Coronary artery (tissue), 2 donors: ENCODE data around the gene HOXA3.

ENCODE experiments used
- DNase-seq: peaks from one replicate; pipeline ENCODE4 v3.0.0-alpha.2; 2017; ENCODE audit warnings: low spot score
- H3K27ac ChIP-seq, 2 donors: fragments of 200-600 bp; sonication (generic); one replicate each; pipeline ENCODE4 v1.5.1; 2016 to 2019
- H3K4me3 ChIP-seq: fragments of 200-600 bp; sonication (generic); 2 replicates; pipeline ENCODE4 v1.5.1; 2016; ENCODE audit warnings: mild to moderate bottlenecking, moderate library complexity
- CTCF ChIP-seq: fragments of 200-600 bp; sonication (generic); IDR thresholded peaks from one replicate; pipeline ENCODE4 v1.5.1; 2019; ENCODE audit warnings: antibody characterized with exemption

The HOXA3 gene

GRCh38 chr7:27121684-27122076, 30.7 kb downstream of the HOXA3 start:
- H3K27ac ChIP-seq: no peak overlapping the region
- no peak for DNase-seq
- no peak for TF ChIP-seq CTCF
- no peak overlapping the region for H3K4me3 ChIP-seq

GRCh38 chr7:27119412-27119911, 32.9 kb downstream of the HOXA3 start:
- no peak for TF ChIP-seq CTCF
- no peak overlapping the region for H3K4me3 ChIP-seq
- H3K27ac ChIP-seq: no peak overlapping the region
- no peak for DNase-seq

- Histone ChIP-seq H3K27ac (peak overlapping the region in 1 of 2 donors; percentile 46), H3K4me3 (peak overlapping the region; percentile 57)
- no peak for DNase-seq
- no peak for TF ChIP-seq CTCF
Measured at GRCh38 chr7:27118580-27118979, 33.8 kb downstream of the HOXA3 start.

GRCh38 chr7:27117887-27118491, 34.4 kb downstream of the HOXA3 start:
- TF ChIP-seq CTCF: no peak
- H3K27ac ChIP-seq: peak overlapping the region in 1 of 2 donors; percentile 46
- H3K4me3 ChIP-seq: peak overlapping the region; percentile 57
- DNase-seq: peak; percentile 58

GRCh38 chr7:27116962-27117886, 35.2 kb downstream of the HOXA3 start:
- no peak for TF ChIP-seq CTCF
- Histone ChIP-seq H3K27ac (peak overlapping the region in 1 of 2 donors; percentile 46), H3K4me3 (peak overlapping the region; percentile 57)
- peak; percentile 59 for DNase-seq

GRCh38 chr7:27116031-27116961, 36.1 kb downstream of the HOXA3 start:
- peak; percentile 53 for DNase-seq
- no peak for TF ChIP-seq CTCF
- Histone ChIP-seq H3K4me3 (peak overlapping the region; percentile 46), H3K27ac (peak overlapping the region in 1 of 2 donors; percentile 46)
